ENCODE results near the gene EVI5L. TPM values are rescaled to one million over a fixed set of nuclear protein-coding genes. Genes with fewer than 3 reads are reported as not detected.

Gene EVI5L
- total and polyA plus RNA-seq, 2 of the 4 experiments (the other 2 are of a cell fraction), result 12.7 to 14.6 TPM

GRCh38 chr19:7901337-7901736, 71.3 kb downstream of the EVI5L start:
- H3K56ac ChIP-seq (ENCODE audit: extremely low read depth, insufficient read depth, low read length), result no peak overlapping the region
- CTCF ChIA-PET, result no interaction called here
- dilution Hi-C loops (cut with HindIII; ENCODE audit: low sequenced_read_pairs, unreplicated experiment) (no loop called here), in situ Hi-C loops (cut with MboI; ENCODE audit: low sequenced_read_pairs) (no loop called here), intact Hi-C loops (cut with micrococcal nuclease) (no loop called here)
- H2BK5ac ChIP-seq (ENCODE audit: low read depth, low read length, poor library complexity, severe bottlenecking), result no peak overlapping the region
- H2AFZ ChIP-seq (replicated peaks; ENCODE audit: low read length, poor library complexity), result no peak overlapping the region
- H4K8ac ChIP-seq (ENCODE audit: low read depth in 2 of 2, low read length in 2 of 2), result no peak overlapping the region
- H3K79me1 ChIP-seq (ENCODE audit: low read depth in 1 of 2, low read length in 2 of 2), result peaks cover 14 to 31% of the 10 kb centered on the region in 2 experiments; a peak in 3 of 4 replicates
- no peak overlapping the region for H3K4me3 ChIP-seq (ENCODE audit: insufficient read depth, low read depth, low read length)
- H4K91ac ChIP-seq (ENCODE audit: insufficient read depth, low read depth, low read length), result no peak overlapping the region
- H3K9me3 ChIP-seq (ENCODE audit: control insufficient read depth, insufficient read depth, low read length), result no peaks in the 10 kb centered on the region
- DNase-seq (no peak), ATAC-seq (ENCODE audit: low read depth) (no peak)
- H4K20me1 ChIP-seq (ENCODE audit: insufficient read depth, low read length), result peaks cover 23% of the 10 kb centered on the region
- H4K5ac ChIP-seq (ENCODE audit: low read depth, low read length), result no peak overlapping the region
- peaks cover 10% of the 10 kb centered on the region for H3K4me1 ChIP-seq (ENCODE audit: control insufficient read depth, insufficient read depth, low read length)
- BruUV-seq (replicated peaks), result no TSS peak
- H3K4me2 ChIP-seq (ENCODE audit: low read depth, low read length), result no peak overlapping the region
- POLR2A ChIA-PET (ENCODE audit: unreplicated experiment), result no interaction called here
- H3K27me3 ChIP-seq (ENCODE audit: control insufficient read depth, insufficient read depth, low read length), result no peaks in the 10 kb centered on the region
- TF ChIP-seq CEBPB (IDR thresholded peaks at IDR 0.05; ENCODE audit: low read depth, low read length) (no peak), ELK1 (IDR thresholded peaks at IDR 0.05; ENCODE audit: borderline replicate concordance, low read depth, low read length) (no peak), MAZ (IDR thresholded peaks at IDR 0.05; ENCODE audit: borderline replicate concordance, low read depth, low read length) (no peak), SMC3 (IDR thresholded peaks at IDR 0.05; ENCODE audit: low read depth, low read length) (no peak), CHD1 (IDR thresholded peaks at IDR 0.05; ENCODE audit: low read depth, low read length) (no peak), USF2 (IDR thresholded peaks at IDR 0.05; ENCODE audit: low read depth, low read length) (no peak), MAFK (IDR thresholded peaks at IDR 0.05; ENCODE audit: low read depth, low read length) (no peak), RAD21 (IDR thresholded peaks at IDR 0.05; ENCODE audit: low read length) (no peak), BHLHE40 (IDR thresholded peaks at IDR 0.05; ENCODE audit: low read depth, low read length) (no peak), MXI1 (IDR thresholded peaks at IDR 0.05; ENCODE audit: borderline replicate concordance, low read depth, low read length) (no peak), POLR2A (IDR thresholded peaks at IDR 0.05; ENCODE audit: low read depth, low read length) (no peak), CTCF (conservative IDR thresholded peaks at IDR 0.05; ENCODE audit: low read depth, low read length) (no peak), FOS (IDR thresholded peaks at IDR 0.05; ENCODE audit: low read depth, low read length) (no peak), RFX5 (IDR thresholded peaks at IDR 0.05; ENCODE audit: low read depth, low read length) (no peak), RCOR1 (IDR thresholded peaks at IDR 0.05; ENCODE audit: insufficient replicate concordance, low read length) (no peak), NFE2L2 (IDR thresholded peaks at IDR 0.05; ENCODE audit: low read depth, low read length) (no peak)
- peaks cover 11% of the 10 kb centered on the region for H3K9me1 ChIP-seq (ENCODE audit: insufficient read depth, low read length)
- H2BK20ac ChIP-seq (ENCODE audit: low read depth, low read length), result no peak overlapping the region
- no CpG with 5 or more reads among the region's 7 CpGs for WGBS, 2 experiments (ENCODE audit: extremely low coverage in 2 of 2, insufficient read length in 1 of 2)
- no peak overlapping the region for H3K4ac ChIP-seq (ENCODE audit: low read depth, low read length)
- no peak overlapping the region for H2BK120ac ChIP-seq (ENCODE audit: low read depth, low read length)
- no peak overlapping the region for H2AK5ac ChIP-seq (ENCODE audit: low read depth, low read length)
- H3K18ac ChIP-seq (ENCODE audit: low read depth, low read length), result no peak overlapping the region
- H3K14ac ChIP-seq (replicated peaks; ENCODE audit: low read depth, low read length), result no peak overlapping the region
- H2AK9ac ChIP-seq (replicated peaks; ENCODE audit: low read depth, low read length, poor library complexity), result no peak overlapping the region
- no peak overlapping the region for H2BK15ac ChIP-seq (ENCODE audit: low read depth, low read length)
- H3K27ac ChIP-seq (ENCODE audit: insufficient read depth, low read length), result no peak overlapping the region
- no peak overlapping the region for H3K23ac ChIP-seq (ENCODE audit: low read depth, low read length)
- H3K36me3 ChIP-seq (ENCODE audit: control insufficient read depth, insufficient read depth, low read length), result peaks cover 20% of the 10 kb centered on the region
- no peak overlapping the region for H3K9ac ChIP-seq (ENCODE audit: low read depth, low read length)
